Hematopoietic multipotent progenitor cell treated with erythropoietin and hydrocortisone succinate and interleukin-3 and kit ligand, for 4 days (in vitro differentiated cells): ENCODE results near the gene GBGT1.

Experiments used
- DNase-seq: peaks from one replicate; pipeline ENCODE4 v3.0.0-alpha.2; 2015

The GBGT1 gene

DNA sequence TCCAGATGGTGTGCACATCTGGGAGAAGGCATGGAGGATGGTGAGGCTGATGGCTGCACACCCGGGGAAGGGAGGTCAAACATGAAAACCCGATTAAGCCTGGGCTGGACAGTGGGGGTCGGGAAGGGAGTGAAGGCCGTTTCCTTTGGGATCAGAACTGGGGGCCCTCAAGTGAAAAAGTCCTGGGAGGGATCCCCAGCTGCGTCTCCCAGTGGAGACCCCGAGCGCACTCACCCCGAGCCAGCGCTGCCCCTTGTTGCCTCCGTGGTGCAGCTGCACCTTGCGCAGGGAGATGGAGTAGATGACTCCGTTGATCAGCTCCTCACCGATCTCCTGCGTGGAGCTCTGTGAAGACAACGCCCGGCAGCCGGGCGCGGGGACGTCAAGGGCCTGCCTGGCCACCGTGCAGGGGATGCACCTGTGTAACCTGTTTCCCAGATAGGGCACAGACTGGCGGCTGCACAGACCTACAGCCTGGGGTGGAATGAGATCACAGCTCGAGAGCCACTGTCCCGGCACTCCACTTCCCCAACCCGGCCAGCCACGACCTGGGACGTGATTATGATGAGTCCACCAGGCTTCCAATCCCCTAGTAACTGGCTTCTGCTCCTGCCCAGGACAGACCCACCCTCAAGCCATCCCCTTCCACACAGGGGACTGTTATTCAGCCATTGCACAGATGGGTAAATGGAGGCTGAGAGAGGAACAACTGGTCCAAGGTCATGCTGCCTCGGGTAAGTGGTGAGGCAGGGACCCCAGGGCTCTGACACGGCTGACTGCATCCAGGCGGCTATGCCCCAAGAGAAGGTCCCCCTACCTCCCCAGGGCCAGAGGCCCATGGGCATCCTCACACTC lies 51.7 kb downstream of the GBGT1 start:
- no peak for DNase-seq

DNA sequence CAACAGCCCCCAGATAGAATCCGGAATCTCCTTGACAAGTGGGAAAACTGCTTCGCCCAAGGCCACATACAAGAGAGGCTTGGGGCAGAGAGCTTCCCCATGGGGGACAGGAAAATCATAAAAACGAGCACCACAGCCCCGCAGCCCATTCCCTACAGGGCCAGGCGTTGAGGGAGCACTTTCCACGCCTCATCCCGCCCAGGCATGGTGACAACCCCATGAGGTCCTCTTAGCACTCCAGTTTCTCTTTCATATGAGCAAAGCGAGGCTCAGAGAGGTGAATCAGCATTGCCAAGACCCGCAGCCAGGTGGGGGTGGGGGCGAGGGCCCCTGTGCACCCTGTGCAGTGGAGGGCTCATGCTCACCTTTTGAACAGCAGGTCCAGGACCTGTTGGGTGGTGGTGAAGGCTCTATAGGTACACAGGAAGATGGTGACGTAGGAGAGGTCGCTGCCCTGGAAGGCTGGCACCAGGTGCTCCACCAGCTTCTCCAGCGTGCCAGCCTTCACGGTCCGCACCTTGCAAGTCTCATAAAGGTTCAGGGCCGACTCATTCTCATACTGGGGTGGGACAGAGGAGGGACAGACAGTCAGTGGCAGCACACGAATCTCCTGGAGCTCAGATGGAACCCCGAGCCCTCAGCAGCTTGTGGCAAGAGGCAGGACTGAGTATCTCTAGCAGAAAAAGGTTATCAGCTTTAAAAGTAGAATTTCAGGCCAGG lies 53.6 kb downstream of the GBGT1 start:
- DNase-seq: no peak

GRCh38 chr9:133108794-133109641 lies 54.7 kb downstream of the GBGT1 start:
- no peak for DNase-seq

DNA sequence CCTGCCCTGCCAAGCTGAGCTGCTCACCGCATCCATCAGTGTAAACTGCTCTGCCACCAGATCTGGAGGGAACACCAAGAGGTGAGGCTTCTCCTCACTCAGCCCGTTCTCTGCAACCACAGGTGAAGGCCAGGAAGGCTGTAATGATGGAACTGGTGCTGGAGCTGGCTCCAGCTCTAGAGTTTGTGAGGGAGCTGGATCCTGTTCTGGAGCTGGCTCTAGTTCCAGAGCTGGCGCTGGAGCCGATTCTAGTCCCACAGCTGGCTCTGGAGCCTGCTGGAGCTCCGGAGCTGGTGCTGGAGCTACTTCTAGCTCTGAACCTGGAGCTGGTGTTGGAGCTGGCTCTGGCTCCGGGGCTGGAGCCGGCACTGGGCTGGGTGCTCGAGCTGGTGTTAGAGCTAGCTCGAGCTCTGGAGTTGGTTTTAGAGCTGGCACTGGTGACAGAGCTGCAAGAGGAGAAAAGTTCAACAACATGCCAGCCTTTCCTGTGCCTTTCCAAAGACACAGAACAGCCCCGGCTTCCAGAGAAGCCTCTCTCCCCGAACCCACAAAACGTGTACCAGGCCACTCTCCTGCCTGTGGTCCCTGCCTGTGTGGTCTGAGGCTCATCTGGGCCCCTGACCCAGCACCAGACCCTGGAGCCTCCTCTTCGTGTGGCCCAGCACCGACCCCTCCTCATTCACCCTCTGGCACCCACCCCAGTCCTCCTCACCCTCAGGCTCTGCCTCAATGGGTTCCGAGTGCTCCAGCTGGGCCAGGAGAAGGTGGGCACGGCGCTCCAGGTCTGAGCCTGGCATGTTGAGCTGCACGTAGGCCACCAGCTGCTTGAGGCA lies 55.5 kb downstream of the GBGT1 start:
- DNase-seq: no peak

DNA sequence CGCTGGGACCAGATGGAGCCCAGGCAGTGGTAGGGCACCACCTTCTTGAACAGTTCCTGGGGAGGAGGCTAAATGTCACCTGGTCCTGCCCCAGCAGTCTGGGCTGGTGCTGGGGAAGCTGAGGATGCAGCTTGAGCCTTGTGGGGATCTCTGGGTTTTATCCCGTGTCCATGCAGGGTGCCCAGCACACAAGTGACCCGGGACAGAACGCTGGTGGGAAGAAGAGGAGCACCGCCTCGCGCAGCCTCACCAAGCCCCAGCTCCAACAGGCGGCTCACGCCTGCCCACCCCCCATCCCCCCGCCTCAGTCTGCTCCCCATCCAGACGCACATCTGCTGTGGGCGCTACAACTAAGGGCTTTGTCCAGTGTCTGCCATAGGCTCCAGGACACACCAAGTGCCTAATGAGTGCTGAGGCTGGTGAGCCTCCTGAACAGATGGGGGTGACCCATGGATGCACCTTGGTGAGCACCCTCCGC lies 56.4 kb downstream of the GBGT1 start:
- no peak for DNase-seq

GRCh38 chr9:133106511-133107244 lies 57.0 kb downstream of the GBGT1 start:
- DNase-seq: no peak

DNA sequence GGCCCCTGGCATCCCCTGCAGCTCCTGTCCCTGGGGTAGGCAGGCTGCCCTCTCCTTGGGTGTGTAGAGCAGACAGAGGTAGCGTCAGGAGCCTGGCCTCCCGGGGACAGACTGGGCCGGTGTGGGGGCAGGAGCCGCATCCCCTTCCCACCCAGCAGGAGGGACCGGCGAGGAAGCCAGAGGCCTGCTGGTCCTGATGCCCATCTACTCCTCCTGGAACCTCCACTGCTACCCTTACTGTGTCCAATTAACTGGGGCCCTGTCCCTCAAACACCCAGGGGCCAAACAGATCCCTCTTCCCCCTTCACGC lies 58.3 kb downstream of the GBGT1 start:
- DNase-seq: no peak

- no peak for DNase-seq
These were observed 58.8 kb downstream of the GBGT1 start for GRCh38 chr9:133104718-133105460.

DNA sequence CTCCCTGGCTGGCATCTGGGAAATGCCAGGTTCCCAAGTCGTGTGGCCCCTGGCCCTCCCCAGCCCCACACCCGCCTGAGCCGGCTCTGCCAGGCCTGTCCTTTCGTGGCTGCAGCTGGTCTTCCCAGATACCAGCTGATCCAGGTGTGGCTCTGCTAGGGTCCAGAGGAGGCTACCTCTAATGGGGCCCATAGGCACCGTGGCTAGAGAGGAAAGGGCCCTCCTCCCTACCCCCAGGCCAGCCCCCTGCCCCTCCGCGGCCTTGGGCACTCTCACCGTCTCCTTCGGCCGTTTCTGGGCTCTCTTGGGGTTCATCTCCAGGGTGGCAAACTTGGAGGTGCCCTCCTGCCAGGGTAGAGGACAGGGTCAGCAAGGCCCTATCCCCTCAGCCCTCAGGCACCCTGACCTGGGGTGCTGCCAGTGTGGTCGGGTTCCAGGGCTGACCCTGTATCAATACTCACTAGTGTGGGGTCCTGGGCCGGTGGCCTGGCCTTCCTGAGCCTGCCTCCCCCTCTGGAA lies 59.7 kb downstream of the GBGT1 start:
- no peak for DNase-seq

DNA sequence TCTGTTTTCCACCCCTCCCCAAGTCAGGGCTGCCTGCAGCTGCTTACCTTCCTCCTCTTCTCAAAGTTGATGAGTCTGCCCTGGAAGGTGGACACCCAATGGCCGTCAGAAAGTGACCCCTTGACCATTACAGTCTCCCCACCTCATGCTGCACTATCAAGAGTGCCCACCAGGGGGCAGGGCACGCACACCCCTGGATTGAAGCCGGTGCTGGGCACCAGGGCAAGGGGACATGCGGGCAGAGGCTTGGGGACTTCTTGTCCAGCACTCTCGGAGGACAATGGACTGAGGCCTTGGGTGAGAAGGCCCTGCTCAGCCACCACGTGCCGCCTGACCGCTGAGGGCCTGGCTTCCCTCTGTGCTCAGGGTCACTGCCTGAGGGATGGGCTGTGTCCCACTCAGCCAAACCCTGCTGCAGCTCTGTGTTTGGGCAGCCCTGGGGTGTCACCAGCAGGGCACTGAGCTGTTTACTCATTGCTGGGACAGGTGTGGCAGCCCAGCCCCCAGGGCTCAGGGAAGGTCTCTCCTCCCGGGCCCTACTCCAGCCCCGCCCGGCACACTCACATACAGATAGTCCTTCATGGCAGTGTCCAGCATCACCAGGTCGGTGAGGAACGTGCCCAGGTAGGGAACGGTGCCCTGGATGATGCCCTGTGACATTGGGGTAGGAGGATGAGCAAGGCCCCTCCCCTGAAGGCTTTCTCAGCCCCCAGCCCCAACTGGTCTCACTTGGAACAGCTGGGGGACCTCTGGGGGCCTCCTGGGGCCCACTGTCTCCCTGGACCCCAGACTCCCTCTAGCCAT lies 60.3 kb downstream of the GBGT1 start:
- DNase-seq: peak; percentile 65
